Stimulated activated CD8-positive, alpha-beta memory T cell treated with anti-CD3 and anti-CD28 coated beads, Interleukin-4, amount 100 ng/mL, for 4 hours (primary cell): ENCODE results near the gene MRPS6.

Experiments
- DNase-seq, 2 donors: peaks; one replicate each; pipeline ENCODE4 v3.0.0-alpha.2; 2020; ENCODE audit warnings: low read depth in 2 of 2, low spot score in 1 of 2

Gene MRPS6

DNA sequence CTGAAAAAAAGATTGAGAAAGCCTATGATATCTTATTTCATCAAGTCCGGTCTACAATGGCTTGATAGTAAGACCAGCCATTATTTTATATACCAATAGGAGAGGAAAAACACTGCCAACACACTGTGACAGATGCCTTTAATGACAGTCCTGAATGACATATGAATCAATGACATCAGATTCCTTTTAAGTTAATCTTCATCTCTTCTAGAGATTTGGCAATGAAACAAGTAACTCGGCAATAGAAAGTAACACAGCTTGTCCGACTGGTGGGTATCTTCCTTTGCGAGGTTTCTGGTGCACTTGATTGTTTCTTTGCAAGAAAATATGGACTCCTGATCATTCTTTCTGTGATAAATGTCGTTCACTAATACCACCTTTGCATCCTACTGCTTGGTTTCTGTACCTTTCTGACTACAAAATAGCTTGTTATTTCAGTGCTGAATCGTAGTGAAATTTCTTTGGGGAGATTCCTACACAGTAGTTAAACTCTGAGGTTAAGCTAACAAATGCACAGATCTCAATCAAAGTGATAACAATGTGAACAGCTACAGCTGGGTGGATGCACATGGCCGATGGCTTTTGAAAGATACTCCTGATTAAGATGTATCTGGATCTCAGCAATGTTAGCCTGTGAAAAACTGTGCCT, 104.7 kb downstream of the MRPS6 start:
- DNase-seq: no peak

DNA sequence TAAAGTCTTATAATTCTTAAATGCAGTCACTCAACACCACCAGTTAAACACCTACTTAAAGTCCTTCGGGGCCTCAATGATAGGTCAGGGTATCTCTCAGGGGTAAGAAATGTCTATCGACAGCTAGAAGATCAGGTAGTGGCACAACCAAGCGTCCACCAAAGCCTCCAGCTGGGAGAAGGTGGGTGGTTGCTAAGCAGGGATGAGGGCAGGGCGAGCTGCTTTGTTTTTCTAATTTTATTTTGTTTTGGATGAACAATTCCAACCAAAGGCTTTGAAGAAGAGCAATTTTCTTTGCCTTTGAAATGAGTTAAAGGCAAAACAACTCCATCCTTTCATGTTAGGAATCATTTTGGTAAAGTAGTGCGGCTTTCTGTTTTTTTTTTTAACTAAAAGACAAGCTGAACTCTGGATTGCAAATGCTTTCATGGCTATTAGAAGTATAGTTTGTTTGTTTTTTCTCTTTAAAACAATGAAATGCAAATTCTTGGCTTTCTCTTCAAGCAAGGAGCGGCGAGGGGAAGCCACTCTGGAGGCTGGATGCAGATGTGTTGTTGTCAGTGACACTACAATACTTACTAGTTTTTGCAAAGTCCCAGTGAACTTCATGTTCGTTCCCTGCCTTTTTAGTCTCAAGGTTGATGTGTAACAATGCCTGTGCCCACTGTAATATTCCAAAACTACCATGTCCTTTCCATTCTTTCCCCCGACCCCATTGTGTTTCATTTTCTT, 106.0 kb downstream of the MRPS6 start:
- no peak for DNase-seq

DNA sequence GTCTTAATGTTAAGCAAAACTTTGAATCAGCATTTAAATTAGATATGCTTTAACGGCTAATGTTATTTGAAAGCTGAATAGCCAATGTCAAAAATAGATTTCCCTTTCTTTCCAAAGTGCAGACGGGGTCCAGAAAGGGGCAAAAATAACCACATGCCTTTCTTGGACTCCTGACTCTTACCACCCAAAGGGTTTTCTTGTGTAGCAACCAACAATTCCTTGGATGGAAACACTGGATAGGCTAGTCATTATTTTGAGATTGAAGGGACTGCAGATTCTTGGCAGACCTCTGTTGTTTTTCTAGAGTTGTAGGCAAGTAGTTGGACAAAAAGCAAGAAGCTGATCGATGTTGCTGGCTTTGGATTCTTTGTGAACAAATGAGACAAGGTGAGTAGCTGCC, 107.0 kb downstream of the MRPS6 start:
- no peak for DNase-seq

DNA sequence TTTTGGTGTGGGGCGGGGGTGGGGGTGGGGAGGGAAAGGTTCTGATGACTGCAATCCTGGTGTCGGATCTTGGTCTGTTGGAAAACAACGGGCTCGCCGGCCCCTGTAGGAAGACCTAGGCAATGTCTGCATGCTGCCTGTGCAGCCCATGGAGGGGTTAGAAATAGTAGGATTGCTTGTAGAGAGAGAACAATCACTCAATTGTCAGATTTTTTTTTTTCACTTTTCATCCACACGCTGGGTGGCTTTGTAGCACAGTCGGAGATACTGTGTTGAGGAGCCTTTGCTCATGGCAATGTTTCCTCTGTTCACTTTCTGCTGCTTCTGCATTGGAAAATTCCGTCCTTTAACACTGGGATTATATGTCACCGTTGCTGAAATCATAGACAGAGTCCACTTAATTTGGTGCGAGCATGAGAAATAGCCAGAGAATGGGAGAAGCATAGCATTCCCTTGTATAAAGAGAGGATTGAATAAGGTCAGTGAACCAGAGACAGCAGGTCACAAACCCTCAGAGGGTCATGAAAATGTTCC, 107.5 kb downstream of the MRPS6 start:
- DNase-seq: no peak

DNA sequence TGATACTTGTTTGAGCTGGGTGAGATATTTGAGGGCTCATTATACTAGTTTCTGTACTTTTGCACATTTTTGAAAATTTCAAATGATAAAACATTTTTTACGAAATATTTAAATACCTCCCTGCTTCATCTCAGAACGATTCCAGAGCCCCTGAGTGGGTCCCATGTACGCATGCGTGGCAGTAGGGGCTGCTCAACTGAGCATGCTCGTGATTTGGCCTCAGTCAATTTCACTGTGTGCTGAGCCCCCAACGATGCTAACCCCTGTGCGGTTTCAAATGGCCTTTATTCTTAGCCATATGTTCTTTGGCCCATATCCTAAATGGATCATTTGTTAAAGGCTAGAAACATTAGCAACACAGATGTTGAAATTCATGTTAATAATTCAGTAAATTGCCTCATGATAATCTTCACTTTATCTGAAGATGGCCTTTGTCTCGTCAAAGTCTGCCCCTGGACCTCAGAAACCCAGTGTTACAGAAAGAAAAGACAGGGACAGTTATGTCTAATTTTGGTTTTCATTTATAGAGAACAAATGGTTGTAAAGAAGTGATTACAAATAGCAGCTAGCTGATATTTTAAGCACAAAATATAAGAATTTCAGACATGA, 108.2 kb downstream of the MRPS6 start:
- DNase-seq: no peak

DNA sequence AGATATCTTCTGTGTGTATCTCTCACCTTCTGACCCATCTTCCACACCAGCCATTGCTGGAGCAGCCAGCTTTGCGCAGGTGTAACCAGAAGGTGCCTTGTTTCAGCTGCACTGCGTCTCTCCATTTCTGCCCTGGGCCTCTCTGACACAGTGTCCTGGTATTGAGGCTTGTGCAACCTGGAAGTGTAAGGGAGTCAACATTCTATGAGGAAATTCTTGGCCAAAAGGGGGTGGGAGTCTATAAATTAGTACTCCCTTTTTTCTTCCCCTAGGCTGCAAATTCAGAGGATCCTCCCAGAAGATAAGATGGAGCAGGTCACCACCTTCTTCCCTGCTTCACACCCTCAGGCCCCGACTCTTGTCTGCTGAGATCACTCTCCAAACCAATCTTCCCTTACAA, 109.1 kb downstream of the MRPS6 start:
- DNase-seq: no peak

DNA sequence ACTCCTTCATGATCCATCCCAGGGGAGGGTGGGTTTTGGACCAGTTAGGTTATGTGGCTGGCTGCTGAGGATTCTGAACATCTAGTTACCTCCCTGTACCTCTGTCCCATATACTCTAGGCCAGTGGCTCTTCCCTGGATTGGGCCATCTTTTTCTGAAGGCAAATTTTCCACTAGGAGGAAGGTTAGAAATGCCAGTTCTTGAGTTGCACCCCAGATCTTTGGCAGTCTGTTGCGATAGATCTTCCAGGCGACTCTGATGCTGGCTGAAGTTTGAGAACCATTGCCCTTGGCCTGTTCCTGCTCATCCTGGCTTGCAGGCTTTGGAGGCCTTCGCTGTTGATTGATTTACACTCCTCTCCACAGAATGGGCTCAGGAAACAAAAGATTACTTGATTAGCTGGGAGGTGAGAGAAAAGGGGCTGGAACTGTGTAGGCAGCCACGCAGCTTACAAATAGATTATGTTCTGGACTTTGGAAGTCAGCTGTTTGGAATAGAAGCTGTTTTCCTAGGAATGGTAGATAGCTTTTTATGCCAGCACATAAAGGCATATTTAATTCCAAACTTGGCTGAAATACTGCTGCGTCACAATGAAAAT, 110.1 kb downstream of the MRPS6 start:
- DNase-seq: no peak

DNA sequence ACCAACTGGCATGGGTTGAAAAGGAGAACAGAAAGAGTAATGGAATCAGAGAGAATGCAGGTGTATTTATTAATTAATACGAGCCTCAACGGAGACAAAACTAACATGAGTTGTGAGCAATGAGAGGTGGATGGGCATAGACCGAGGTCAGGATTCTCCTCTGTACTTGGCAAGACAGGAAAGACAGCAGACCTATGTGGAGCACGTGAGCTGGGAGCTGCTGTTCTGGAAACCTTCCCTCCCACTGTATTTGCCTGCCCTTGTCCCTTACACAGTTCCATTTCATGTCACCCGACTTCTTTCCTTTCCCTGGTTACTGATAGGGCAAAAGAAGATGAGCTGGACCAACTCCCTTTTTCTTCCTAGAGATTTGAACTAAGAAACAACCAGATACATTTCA, 110.9 kb downstream of the MRPS6 start:
- no peak for DNase-seq

DNA sequence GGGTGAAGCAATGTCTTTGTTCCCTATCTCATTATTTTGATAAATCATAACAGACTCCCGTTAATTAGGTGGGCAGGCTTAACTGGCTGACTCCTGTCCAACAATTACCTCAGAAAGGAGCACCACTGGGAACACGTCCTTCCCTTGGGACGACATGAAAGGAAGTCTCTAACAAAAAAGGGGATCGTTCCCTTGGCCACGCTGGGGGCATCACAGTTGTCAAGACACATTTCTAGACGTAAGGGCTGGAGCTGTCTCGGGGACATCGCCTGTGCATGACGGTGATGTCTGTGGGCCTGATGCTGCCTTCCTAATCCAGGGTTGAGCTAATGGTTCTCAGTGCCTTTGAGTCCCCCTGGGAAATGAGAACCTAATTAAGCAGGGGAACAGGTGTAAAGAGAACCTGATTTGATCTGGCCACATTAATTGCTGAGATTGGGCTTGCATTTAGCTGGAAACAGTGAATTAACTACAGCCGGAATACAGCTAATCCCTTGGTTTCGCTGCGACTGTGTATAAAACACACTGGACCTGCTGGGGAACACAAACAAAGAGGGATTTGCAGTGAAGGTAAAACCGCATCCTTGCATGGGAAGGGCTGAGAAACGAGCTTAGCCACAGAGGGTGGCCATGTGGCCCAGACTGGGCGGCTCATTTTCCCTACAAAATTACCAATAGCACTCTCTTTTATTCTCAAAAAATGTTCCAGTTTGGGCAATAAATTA, 111.8 kb downstream of the MRPS6 start:
- no peak for DNase-seq

DNA sequence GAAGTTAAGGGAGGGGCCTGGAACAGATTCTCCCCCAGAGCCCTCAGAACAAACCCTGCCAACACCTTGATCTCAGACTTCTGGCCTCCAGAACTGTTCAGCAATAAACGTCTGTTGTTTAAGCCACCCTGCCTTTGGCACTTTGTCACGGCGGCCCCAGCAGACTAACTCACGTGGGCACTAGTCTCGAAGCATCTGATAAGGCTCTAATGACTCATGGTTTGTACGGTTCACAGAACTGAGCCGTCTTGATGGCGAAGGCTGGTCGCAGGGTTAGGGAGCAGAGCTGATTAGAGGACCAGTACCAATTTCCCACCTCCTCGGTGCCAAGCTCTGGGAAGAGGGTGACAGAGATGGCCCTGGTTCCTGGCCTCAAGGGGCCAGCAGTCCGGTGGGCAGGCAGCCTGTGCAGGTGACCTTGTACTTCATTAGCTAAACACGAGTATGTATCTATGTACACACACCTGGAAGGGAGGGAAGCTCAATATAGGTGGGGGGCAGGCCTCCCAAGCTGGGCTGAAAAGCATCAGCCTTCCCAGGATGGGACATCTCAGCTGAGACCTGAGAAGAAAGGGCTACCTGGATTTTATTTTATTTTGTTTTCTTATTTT, 112.8 kb downstream of the MRPS6 start:
- DNase-seq: no peak

DNA sequence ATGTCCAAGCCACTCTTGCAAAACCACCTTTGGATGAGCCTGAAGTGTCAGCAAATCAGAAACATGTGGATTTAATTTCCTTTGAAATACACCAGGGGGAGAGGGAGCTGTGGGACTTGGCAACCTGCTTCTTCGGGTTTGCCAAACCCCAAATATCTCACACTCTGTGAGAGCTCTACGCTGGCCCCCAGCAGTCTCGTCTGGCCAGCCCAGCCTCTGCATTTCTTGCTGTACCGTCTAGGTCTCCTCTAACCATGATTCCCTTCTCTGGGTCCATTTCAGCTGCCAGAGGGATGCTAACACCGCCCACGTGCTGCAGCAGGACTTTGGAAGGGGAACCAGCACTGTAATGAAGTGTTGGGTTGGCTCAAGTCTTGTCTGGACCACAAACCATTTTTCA, 114.6 kb downstream of the MRPS6 start:
- DNase-seq: no peak

DNA sequence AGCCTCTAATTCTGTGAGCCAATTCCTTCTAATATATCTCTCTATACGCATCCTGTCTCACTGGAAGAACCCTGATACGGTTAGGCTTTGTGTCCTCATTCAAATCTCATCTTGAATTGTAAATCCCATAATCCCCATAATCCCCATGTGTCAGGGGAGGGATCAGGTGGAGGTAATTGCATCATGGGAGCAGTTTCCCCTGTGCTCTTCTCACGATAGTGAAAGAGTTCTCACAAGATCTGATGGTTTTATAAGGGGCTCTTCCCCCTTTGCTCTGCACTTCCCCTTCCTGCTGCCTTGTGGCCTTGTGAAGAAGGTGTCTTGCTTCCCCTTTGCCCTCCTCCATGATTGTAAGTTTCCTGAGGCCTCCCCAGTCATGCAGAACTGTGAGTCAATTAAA, 116.1 kb downstream of the MRPS6 start:
- no peak for DNase-seq

DNA sequence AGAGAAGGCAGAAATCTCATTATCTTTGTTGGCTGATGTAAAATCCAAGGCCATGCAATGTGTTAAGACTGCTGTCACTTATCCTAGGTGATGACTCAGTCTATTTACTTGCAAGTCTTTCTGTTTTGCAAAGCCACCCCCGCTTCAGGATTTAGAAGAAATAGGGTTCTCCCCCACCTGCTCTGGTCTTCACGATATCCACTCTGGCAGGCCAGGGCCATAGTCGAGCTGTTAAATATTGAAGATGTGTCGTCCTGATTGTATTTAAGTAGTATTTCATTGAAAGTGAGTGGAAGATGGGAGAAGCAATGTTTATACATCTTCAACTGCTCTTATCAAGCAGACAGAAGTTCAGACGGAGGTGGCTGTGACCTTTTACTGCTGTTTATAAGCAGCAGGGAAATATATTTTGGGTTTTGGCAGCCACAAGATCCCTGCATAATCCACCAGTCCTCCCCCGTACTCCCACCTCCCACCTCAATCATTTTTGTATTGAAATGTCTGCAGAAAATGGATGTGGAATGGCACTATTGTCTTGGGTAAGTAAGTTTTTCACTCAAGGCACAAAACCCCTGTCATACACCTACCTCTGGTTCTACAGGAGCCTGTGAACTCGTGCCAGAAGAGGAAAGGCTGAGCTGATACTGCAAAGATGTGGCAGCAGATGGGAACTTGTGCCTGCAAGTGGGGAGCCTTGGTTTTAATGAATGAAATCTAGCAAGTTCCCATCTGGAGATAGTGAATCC, 117.4 kb downstream of the MRPS6 start:
- no peak for DNase-seq

DNA sequence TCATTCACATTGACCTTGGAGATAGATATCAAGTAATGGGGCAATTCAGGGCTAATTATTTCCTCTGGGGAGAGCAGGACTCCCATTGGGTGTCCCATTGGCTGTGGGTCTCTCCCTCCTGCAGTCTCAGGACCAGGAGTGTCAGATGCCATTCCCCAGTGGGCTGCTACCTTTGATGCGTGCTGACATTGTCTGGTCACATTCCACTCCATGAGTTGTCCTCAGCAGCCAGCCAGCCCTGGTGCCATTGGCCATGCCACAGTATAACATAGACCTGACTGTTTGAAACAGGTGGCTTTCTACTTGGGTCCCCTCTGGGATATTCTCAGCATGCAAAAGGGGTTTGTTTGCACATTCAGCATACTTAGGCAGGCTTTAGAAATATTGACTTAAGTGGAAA, 118.5 kb downstream of the MRPS6 start:
- no peak for DNase-seq
